ENCODE results near the gene TTYH1. TPM values are rescaled to one million over a fixed set of nuclear protein-coding genes. Genes with fewer than 3 reads are reported as not detected.

TTYH1 gene
- total and polyA plus RNA-seq, 7 experiments from 2014 or later: 0.10 to 1.8 (median 0.32) TPM; not detected in 3

- CTCF ChIA-PET: interaction anchor here (0.6 kb wide), 2 partner anchors 15 to 19 kb away, joined by 3 read pairs; no protein-coding TSS in a partner anchor
- DNase-seq: peak in 1 of 9 donors; percentile 16
Observed at GRCh38 chr19:54462047-54462654, 46.9 kb downstream of the TTYH1 start.

GRCh38 chr19:54462655-54463530 lies 47.6 kb downstream of the TTYH1 start:
- ATAC-seq: peak; percentile 48
- H3K27ac ChIP-seq (ENCODE audit: low read depth, low read length): peak overlapping the region; percentile 71
- H3K4me1 ChIP-seq (ENCODE audit: control insufficient read depth in 2 of 2, insufficient read depth in 2 of 2, low read length in 2 of 2): peaks cover 17 to 23% of the 10 kb centered on the region in 2 donors
- peak overlapping the region in 8 of 9 donors; percentile 28 to 95 (median 82) for H3K27ac Mint-ChIP-seq
- peaks cover 22 to 42% (median 36%) of the 10 kb centered on the region in 7 donors for H3K4me1 Mint-ChIP-seq
- ChIA-PET POLR2A (interaction anchor here (0.5 to 5.2 kb wide), 4 partner anchors 8 to 101 kb away, joined by 3 to 67 read pairs (median 6); partner anchors contain the start of gene LENG8), CTCF (interaction anchor here (0.6 to 0.9 kb wide), 2 partner anchors 14 to 15 kb away, joined by 3 read pairs; no protein-coding TSS in a partner anchor)
- intact Hi-C loops (cut with micrococcal nuclease): loop anchor here (1.0 to 10.0 kb wide), 12 partner anchors 14 to 1678 kb away; partner anchors contain the start of genes CNOT3 (in 2 of the 2), LENG8 (in 2 of the 2), LENG1 (in 1 of the 2) and PRPF31 (in 1 of the 2)
- H3K4me3 ChIP-seq (ENCODE audit: low read length): peak overlapping the region; percentile 88
- DNase-seq: peak; percentile 49 to 72 (median 68)
- peaks cover 0 to 5% (median 0%) of the 10 kb centered on the region in 11 donors for H3K9me3 Mint-ChIP-seq
- peaks cover 0 to 2% of the 10 kb centered on the region in 2 donors for H3K27me3 ChIP-seq (ENCODE audit: control insufficient read depth in 2 of 2, insufficient read depth in 2 of 2, low read length in 2 of 2)
- H3K9me3 ChIP-seq (ENCODE audit: control insufficient read depth in 2 of 3, low read length in 3 of 3): no peaks in the 10 kb centered on the region
- peaks cover 11 to 27% (median 13%) of the 10 kb centered on the region in 5 donors for H3K36me3 Mint-ChIP-seq
- peak overlapping the region; percentile 59 to 94 (median 88) for H3K4me3 Mint-ChIP-seq
- H3K27me3 Mint-ChIP-seq: peaks cover 0 to 17% (median 0%) of the 10 kb centered on the region in 5 donors
- peaks cover 13 to 43% (median 20%) of the 10 kb centered on the region in 3 experiments for H3K36me3 ChIP-seq (ENCODE audit: control insufficient read depth in 2 of 3, insufficient read depth in 3 of 3, low read length in 3 of 3)

More at GRCh38 chr19:54462047-54462654, 46.9 kb downstream of the TTYH1 start:
- H3K9me3 ChIP-seq (ENCODE audit: control insufficient read depth in 2 of 3, low read length in 3 of 3): no peaks in the 10 kb centered on the region
- no peak overlapping the region for H3K4me3 ChIP-seq (ENCODE audit: low read length)
- Mint-ChIP-seq H3K9me3 (peaks cover 0 to 5% (median 0%) of the 10 kb centered on the region in 11 donors), H3K4me3 (peak overlapping the region; percentile 11 to 94 (median 41)), H3K36me3 (peaks cover 11 to 27% (median 13%) of the 10 kb centered on the region in 5 donors), H3K27ac (peak overlapping the region in 7 of 9 donors; percentile 28 to 85 (median 60)), H3K4me1 (peaks cover 22 to 42% (median 36%) of the 10 kb centered on the region in 7 donors), H3K27me3 (peaks cover 0 to 12% (median 0%) of the 10 kb centered on the region in 5 donors)
- ATAC-seq: no peak
- H3K4me1 ChIP-seq (ENCODE audit: control insufficient read depth in 2 of 2, insufficient read depth in 2 of 2, low read length in 2 of 2): peaks cover 17 to 23% of the 10 kb centered on the region in 2 donors
- H3K27me3 ChIP-seq (ENCODE audit: control insufficient read depth in 2 of 2, insufficient read depth in 2 of 2, low read length in 2 of 2): no peaks in the 10 kb centered on the region
- peak overlapping the region; percentile 71 for H3K27ac ChIP-seq (ENCODE audit: low read depth, low read length)
- peaks cover 14 to 51% (median 24%) of the 10 kb centered on the region in 3 experiments for H3K36me3 ChIP-seq (ENCODE audit: control insufficient read depth in 2 of 3, insufficient read depth in 3 of 3, low read length in 3 of 3)
- POLR2A ChIA-PET: interaction anchor here (1.9 to 5.2 kb wide), 3 partner anchors 7 to 12 kb away, joined by 5 to 67 read pairs (median 7); partner anchors contain the start of gene LENG8
- intact Hi-C loops (cut with micrococcal nuclease): loop anchor here (2.0 to 10.0 kb wide), 9 partner anchors 303 to 1679 kb away; partner anchors contain the start of genes CNOT3 (in 1 of the 2), LENG1 (in 1 of the 2), PRPF31 (in 1 of the 2) and TFPT (in 1 of the 2)

- peak; percentile 81 for ATAC-seq
- ChIA-PET POLR2A (interaction anchor here (0.5 to 5.2 kb wide), 4 partner anchors 9 to 102 kb away, joined by 3 to 67 read pairs (median 6); partner anchors contain the start of gene LENG8), CTCF (interaction anchor here (0.9 kb wide), 1 partner anchor 15 kb away, joined by 3 read pairs; no protein-coding TSS in a partner anchor)
- peaks cover 7 to 36% (median 13%) of the 10 kb centered on the region in 3 experiments for H3K36me3 ChIP-seq (ENCODE audit: control insufficient read depth in 2 of 3, insufficient read depth in 3 of 3, low read length in 3 of 3)
- peak within 1 kb of the TSS; percentile 88 for H3K4me3 ChIP-seq (ENCODE audit: low read length)
- intact Hi-C loops (cut with micrococcal nuclease): loop anchor here (1.0 to 10.0 kb wide), 13 partner anchors 14 to 1677 kb away; partner anchors contain the start of genes CNOT3 (in 2 of the 2), LENG8 (in 2 of the 2), LENG1 (in 1 of the 2) and PRPF31 (in 1 of the 2)
- H3K9me3 ChIP-seq (ENCODE audit: control insufficient read depth in 2 of 3, low read length in 3 of 3): no peaks in the 10 kb centered on the region
- Mint-ChIP-seq H3K4me1 (peaks cover 16 to 35% (median 33%) of the 10 kb centered on the region in 7 donors), H3K4me3 (peak within 1 kb of the TSS; percentile 84 to 95 (median 92)), H3K9me3 (peaks cover 0 to 5% (median 0%) of the 10 kb centered on the region in 11 donors), H3K27me3 (peaks cover 5 to 23% (median 7%) of the 10 kb centered on the region in 5 donors), H3K36me3 (peaks cover 6 to 20% (median 10%) of the 10 kb centered on the region in 5 donors), H3K27ac (peak within 1 kb of the TSS; percentile 86 to 98 (median 93))
- DNase-seq: peak; percentile 73 to 97 (median 87)
- peak within 1 kb of the TSS; percentile 71 for H3K27ac ChIP-seq (ENCODE audit: low read depth, low read length)
- peaks cover 0 to 3% of the 10 kb centered on the region in 2 donors for H3K27me3 ChIP-seq (ENCODE audit: control insufficient read depth in 2 of 2, insufficient read depth in 2 of 2, low read length in 2 of 2)
- peaks cover 17 to 23% of the 10 kb centered on the region in 2 donors for H3K4me1 ChIP-seq (ENCODE audit: control insufficient read depth in 2 of 2, insufficient read depth in 2 of 2, low read length in 2 of 2)
Observed at GRCh38 chr19:54463531-54464043, 48.3 kb downstream of the TTYH1 start, which contains the start of gene LENG9. TSS of gene LENG9 (minus strand) at chr19:54463778. CDS start at chr19:54463526, 252 bp downstream.

- ChIA-PET POLR2A (interaction anchor here (1.9 to 5.2 kb wide), 3 partner anchors 9 to 14 kb away, joined by 5 to 67 read pairs (median 7); partner anchors contain the start of gene LENG8), CTCF (interaction anchor here (0.9 kb wide), 1 partner anchor 16 kb away, joined by 3 read pairs; no protein-coding TSS in a partner anchor)
- Mint-ChIP-seq H3K27me3 (peaks cover 5 to 29% (median 12%) of the 10 kb centered on the region in 5 donors), H3K9me3 (peaks cover 0 to 5% (median 0%) of the 10 kb centered on the region in 11 donors), H3K4me1 (peaks cover 11 to 30% (median 29%) of the 10 kb centered on the region in 7 donors), H3K4me3 (peak overlapping the region; percentile 84 to 95 (median 92)), H3K27ac (peak overlapping the region; percentile 86 to 98 (median 93)), H3K36me3 (peaks cover under 1 to 14% (median 4%) of the 10 kb centered on the region in 5 donors)
- peak overlapping the region; percentile 71 for H3K27ac ChIP-seq (ENCODE audit: low read depth, low read length)
- intact Hi-C loops (cut with micrococcal nuclease): loop anchor here (1.0 to 10.0 kb wide), 9 partner anchors 274 to 1499 kb away; partner anchors contain the start of genes CNOT3 (in 1 of the 2), PRPF31 (in 1 of the 2), TFPT (in 1 of the 2) and ZNF628 (in 1 of the 2)
- H3K27me3 ChIP-seq (ENCODE audit: control insufficient read depth in 2 of 2, insufficient read depth in 2 of 2, low read length in 2 of 2): peaks cover 0 to 3% of the 10 kb centered on the region in 2 donors
- peak; percentile 64 for ATAC-seq
- peaks cover 17 to 23% of the 10 kb centered on the region in 2 donors for H3K4me1 ChIP-seq (ENCODE audit: control insufficient read depth in 2 of 2, insufficient read depth in 2 of 2, low read length in 2 of 2)
- peak in 8 of 9 donors; percentile 51 to 88 (median 79) for DNase-seq
- H3K9me3 ChIP-seq (ENCODE audit: control insufficient read depth in 2 of 3, low read length in 3 of 3): no peaks in the 10 kb centered on the region
- H3K4me3 ChIP-seq (ENCODE audit: low read length): peak overlapping the region; percentile 88
- H3K36me3 ChIP-seq (ENCODE audit: control insufficient read depth in 2 of 3, insufficient read depth in 3 of 3, low read length in 3 of 3): peaks cover 1 to 31% (median 7%) of the 10 kb centered on the region in 3 experiments
Observed at GRCh38 chr19:54464044-54464629, 48.9 kb downstream of the TTYH1 start.
